Gastrocnemius medialis (tissue), 4 donors: ENCODE measurements around the gene MAP3K7CL. TPM values are rescaled to one million over a fixed set of nuclear protein-coding genes. Genes with fewer than 3 reads are reported as not detected.

ENCODE experiments used
- ATAC-seq, 2 donors: fragments of 150-250 bp; one replicate each; pipeline ENCODE4 v1.9.1; 2016
- DNase-seq, 2 donors: peaks; one replicate each; pipeline ENCODE4 v3.0.0-alpha.2; 2019
- H3K27ac ChIP-seq, 4 donors: fragments of 200-600 bp; sonication (generic); 1 replicate in 1 of 4; 2 replicates in 3 of 4; pipeline ENCODE4 v1.5.1; 2016 to 2018; ENCODE audit warnings: mild to moderate bottlenecking in 2 of 4, moderate library complexity in 1 of 4
- H3K27me3 ChIP-seq, 3 donors: fragments of 200-600 bp; sonication (generic) in 2 of 3; 1 replicate in 1 of 3; 2 replicates in 2 of 3; pipeline versions ENCODE4 v1.5.1 to v1.6.0; 2016 to 2019; ENCODE audit warnings: mild to moderate bottlenecking in 1 of 3, moderate library complexity in 1 of 3
- H3K36me3 ChIP-seq, 2 donors: fragments of 200-600 bp; sonication (generic) in 1 of 2; one replicate each; pipeline ENCODE4 v1.5.1; 2017 to 2018
- H3K4me1 ChIP-seq, 2 donors: fragments of 200-600 bp; sonication (generic) in 1 of 2; one replicate each; pipeline ENCODE4 v1.5.1; 2016 to 2017; ENCODE audit warnings: mild to moderate bottlenecking in 2 of 2
- H3K4me3 ChIP-seq, 4 donors: fragments of 200-600 bp; sonication (generic) in 3 of 4; 1 replicate in 1 of 4; 2 replicates in 3 of 4; pipeline ENCODE4 v1.5.1; 2016 to 2019; ENCODE audit warnings: mild to moderate bottlenecking in 2 of 4
- H3K9me3 ChIP-seq, 3 donors: fragments of 200-600 bp; sonication (generic) in 2 of 3; 1 replicate in 1 of 3; 2 replicates in 2 of 3; pipeline ENCODE4 v1.5.1; 2016 to 2019
- CTCF ChIP-seq, 5 experiments: fragments of 450-650 bp in 3 of 5; fragments of 200-600 bp in 2 of 5; sonication (generic) in 2 of 5; IDR thresholded peaks in 4 of 5; conservative IDR thresholded peaks in 1 of 5; 1 replicate in 4 of 5; 2 replicates in 1 of 5; pipeline ENCODE4 v1.5.1; 2016 to 2019; ENCODE audit warnings: antibody characterized with exemption in 5 of 5, mild to moderate bottlenecking in 3 of 5, moderate library complexity in 3 of 5
- POLR2A ChIP-seq, 2 donors: fragments of 450-650 bp; IDR thresholded peaks; one replicate each; pipeline ENCODE4 v1.6.1; 2017; ENCODE audit warnings: antibody characterized with exemption in 2 of 2, mild to moderate bottlenecking in 2 of 2, moderate library complexity in 2 of 2
- in situ Hi-C, 4 donors: fragments of 200-750 bp; cut with MboI; loops; one replicate each; pipeline versions ENCODE4 v1.15.0 to v1.8.0; 2017; ENCODE audit warnings: low sequenced_read_pairs in 4 of 4
- intact Hi-C: fragments of 100-400 bp; cut with DNase I; formaldehyde crosslinking; loops from one replicate; pipeline ENCODE4 v1.15.1; 2023; ENCODE audit warnings: low total_unique reads
- total RNA-seq, 4 donors: library from RNA; depleted of rRNA; stranded (reverse); fragments of >200 nt; gene quantifications; one replicate each; pipeline versions ENCODE4 v1.1.0 to v1.2.3, GENCODE V29; 2016

Gene MAP3K7CL
- total RNA-seq, 4 donors from 2014 or later: 4.3 to 17.4 (median 15.5) TPM; not detected in 1

GRCh38 chr21:29145852-29146453 lies 15.5 kb downstream of the MAP3K7CL start:
- no peaks in the 10 kb centered on the region for H3K36me3 ChIP-seq
- no peak for TF ChIP-seq POLR2A (IDR thresholded peaks at IDR 0.05)
- no peak for TF ChIP-seq CTCF (IDR thresholded peaks at IDR 0.05 in 4 of 5, conservative IDR thresholded peaks at IDR 0.05 in 1 of 5)
- H3K9me3 ChIP-seq: no peaks in the 10 kb centered on the region
- H3K4me1 ChIP-seq: peaks cover 60% of the 10 kb centered on the region in 2 donors
- no peaks in the 10 kb centered on the region for H3K27me3 ChIP-seq
- DNase-seq: peak in 1 of 2 donors; percentile 35
- H3K4me3 ChIP-seq: no peak overlapping the region
- H3K27ac ChIP-seq: peak overlapping the region; percentile 78 to 91 (median 84)
- in situ Hi-C loops: no loop called here
- intact Hi-C loops: loop anchor here (1.0 to 10.0 kb wide), 4 partner anchors 16 to 261 kb away; partner anchors contain the start of genes CCT8 and MAP3K7CL
- peak; percentile 54 to 84 for ATAC-seq

- Histone ChIP-seq H3K27me3 (no peaks in the 10 kb centered on the region), H3K27ac (peak overlapping the region; percentile 78 to 91 (median 84)), H3K4me1 (peaks cover 60% of the 10 kb centered on the region in 2 donors), H3K9me3 (no peaks in the 10 kb centered on the region), H3K4me3 (no peak overlapping the region), H3K36me3 (no peaks in the 10 kb centered on the region)
- intact Hi-C loops (loop anchor here (5.0 to 10.0 kb wide), 2 partner anchors 74 to 262 kb away; partner anchors contain the start of gene CCT8), in situ Hi-C loops (no loop called here)
- DNase-seq (no peak), ATAC-seq (no peak)
- TF ChIP-seq POLR2A (IDR thresholded peaks at IDR 0.05) (no peak), CTCF (IDR thresholded peaks at IDR 0.05 in 4 of 5, conservative IDR thresholded peaks at IDR 0.05 in 1 of 5) (no peak)
Observed at GRCh38 chr21:29146726-29147125, 16.3 kb downstream of the MAP3K7CL start.

GRCh38 chr21:29148530-29148929 lies 18.1 kb downstream of the MAP3K7CL start:
- intact Hi-C loops (loop anchor here (5.0 to 10.0 kb wide), 2 partner anchors 76 to 264 kb away; partner anchors contain the start of gene CCT8), in situ Hi-C loops (no loop called here)
- Histone ChIP-seq H3K27ac (peak overlapping the region; percentile 26 to 36 (median 32)), H3K36me3 (no peaks in the 10 kb centered on the region), H3K4me3 (no peak overlapping the region), H3K9me3 (no peaks in the 10 kb centered on the region), H3K27me3 (no peaks in the 10 kb centered on the region), H3K4me1 (peaks cover 68 to 71% of the 10 kb centered on the region in 2 donors)
- TF ChIP-seq POLR2A (IDR thresholded peaks at IDR 0.05) (no peak), CTCF (IDR thresholded peaks at IDR 0.05 in 4 of 5, conservative IDR thresholded peaks at IDR 0.05 in 1 of 5) (no peak)
- DNase-seq: no peak
- ATAC-seq: no peak

GRCh38 chr21:29149808-29150425 lies 19.5 kb downstream of the MAP3K7CL start:
- Histone ChIP-seq H3K9me3 (no peaks in the 10 kb centered on the region), H3K4me3 (no peak overlapping the region), H3K4me1 (peaks cover 70 to 76% of the 10 kb centered on the region in 2 donors), H3K36me3 (no peaks in the 10 kb centered on the region), H3K27me3 (no peaks in the 10 kb centered on the region), H3K27ac (peak overlapping the region; percentile 11 to 32 (median 21))
- DNase-seq: no peak
- TF ChIP-seq CTCF (IDR thresholded peaks at IDR 0.05 in 4 of 5, conservative IDR thresholded peaks at IDR 0.05 in 1 of 5) (no peak), POLR2A (IDR thresholded peaks at IDR 0.05) (no peak)
- in situ Hi-C loops: loop anchor here in 1 of 4 donors (25.0 kb wide), 1 partner anchor 137 kb away; the partner anchor contains the start of gene BACH1
- intact Hi-C loops: loop anchor here (5.0 to 10.0 kb wide), 3 partner anchors 78 to 265 kb away; partner anchors contain the start of gene CCT8
- no peak for ATAC-seq
